Lower leg skin (tissue), 3 donors: Measurements from ENCODE around the gene MYL6B.

ENCODE experiments used
- CTCF ChIP-seq, 3 donors: fragments of 450-650 bp; IDR thresholded peaks; one replicate each; pipeline ENCODE4 v1.5.1; 2016; ENCODE audit warnings: antibody characterized with exemption in 3 of 3, mild to moderate bottlenecking in 3 of 3, moderate library complexity in 2 of 3
- POLR2A ChIP-seq, 2 donors: fragments of 450-650 bp; IDR thresholded peaks; one replicate each; pipeline ENCODE4 v1.6.1; 2016 to 2017; ENCODE audit warnings: antibody characterized with exemption in 2 of 2, mild to moderate bottlenecking in 1 of 2, moderate library complexity in 1 of 2

DNA sequence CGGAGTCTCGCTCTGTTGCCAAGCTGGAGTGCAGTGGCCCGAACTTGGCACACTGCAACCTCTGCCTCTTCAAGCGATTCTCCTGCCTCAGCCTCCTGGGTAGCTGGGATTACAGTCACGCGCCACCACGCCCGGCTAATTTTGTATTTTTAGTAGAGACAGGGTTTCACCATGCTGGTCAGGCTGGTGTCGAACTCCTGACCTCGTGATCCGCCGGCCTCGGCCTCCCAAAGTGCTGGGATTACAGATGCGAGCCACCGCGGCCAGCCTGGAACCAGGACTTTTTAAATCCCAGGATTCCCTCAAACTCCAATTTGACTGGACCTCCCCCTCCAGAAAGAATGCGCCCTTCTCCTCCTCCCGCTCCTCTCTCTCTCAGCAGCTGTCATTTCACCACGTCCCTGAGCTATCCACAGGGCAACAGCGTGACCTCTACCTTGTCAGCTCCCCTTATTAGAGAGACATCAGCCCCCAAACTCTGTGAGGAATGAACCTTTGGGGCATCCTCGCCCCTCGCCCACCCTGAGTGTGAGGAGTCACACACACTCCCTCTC, 22.4 kb upstream of the MYL6B start:
- no peak for TF ChIP-seq CTCF (IDR thresholded peaks at IDR 0.05)
- no peak for TF ChIP-seq POLR2A (IDR thresholded peaks at IDR 0.05)
